ENCODE measurements around the gene PRR35.

GRCh38 chr16:591892-592517 is 31.8 kb downstream of the PRR35 start:
- TF ChIP-seq CTCF (IDR thresholded peaks at IDR 0.05; ENCODE audit: low read depth, low read length, poor library complexity, severe bottlenecking): no peak
- no peak for TF ChIP-seq EZH2phosphoT487 (IDR thresholded peaks at IDR 0.05; ENCODE audit: borderline replicate concordance, low read length)

Data from DOHH2 (cell line).